ENCODE results near the gene GOT1.

Gene GOT1

GRCh38 chr10:99432881-99433280 is 2.5 kb upstream of the GOT1 start:
- DNase-seq = no peak

DNA sequence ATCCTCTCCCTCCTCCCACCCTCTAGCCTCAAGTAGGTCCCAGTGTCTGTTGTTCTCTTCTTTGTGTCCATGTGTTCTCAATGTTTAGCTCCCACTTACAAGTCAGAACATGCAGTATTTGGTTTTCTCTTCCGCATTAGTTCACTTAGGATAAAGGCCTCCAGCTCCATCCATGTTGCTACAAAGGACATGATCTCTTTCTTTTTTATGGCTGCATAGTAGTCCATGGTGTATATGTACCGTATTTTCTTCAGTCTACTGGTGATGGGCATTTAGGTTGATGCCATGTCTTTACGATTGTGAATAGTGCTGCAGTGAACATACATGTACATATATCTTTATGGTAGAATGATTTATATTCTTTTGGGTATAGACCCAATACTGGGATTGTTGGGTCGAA is 1.6 kb upstream of the GOT1 start:
- DNase-seq = no peak

DNA sequence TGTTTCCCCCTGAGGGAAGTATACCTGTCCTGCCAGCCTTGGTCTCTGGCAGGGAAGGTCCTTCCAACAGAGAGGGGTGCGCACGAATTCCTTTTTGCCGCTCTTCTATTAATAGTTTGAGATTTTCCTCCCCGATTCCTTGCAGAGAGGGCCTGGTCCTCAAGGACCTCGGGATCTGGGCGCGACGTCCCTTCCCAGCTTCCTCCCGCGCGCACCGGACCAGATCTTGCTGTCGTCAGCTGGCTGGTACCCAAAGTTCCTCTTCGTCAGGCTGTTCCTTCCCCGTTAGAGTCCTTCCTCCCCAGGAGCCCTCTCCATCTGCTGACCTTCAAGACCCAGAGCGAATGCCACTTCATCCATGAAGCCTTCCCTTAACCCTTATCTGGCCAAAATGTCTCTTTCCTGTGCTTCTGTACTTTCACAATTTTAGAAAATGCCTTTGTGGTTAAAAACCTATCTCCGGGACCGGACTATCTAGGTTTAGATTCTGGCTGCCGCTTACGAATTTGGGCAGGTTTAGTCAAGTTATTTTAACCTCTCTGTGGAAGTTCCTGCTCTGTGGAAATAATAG is 851 bp upstream of the GOT1 start:
- DNase-seq = peak; percentile 47

GRCh38 chr10:99430116-99430450 is 341 bp downstream of the GOT1 start:
- no peak for DNase-seq

GRCh38 chr10:99429517-99430095 is 818 bp downstream of the GOT1 start:
- DNase-seq = no peak

DNA sequence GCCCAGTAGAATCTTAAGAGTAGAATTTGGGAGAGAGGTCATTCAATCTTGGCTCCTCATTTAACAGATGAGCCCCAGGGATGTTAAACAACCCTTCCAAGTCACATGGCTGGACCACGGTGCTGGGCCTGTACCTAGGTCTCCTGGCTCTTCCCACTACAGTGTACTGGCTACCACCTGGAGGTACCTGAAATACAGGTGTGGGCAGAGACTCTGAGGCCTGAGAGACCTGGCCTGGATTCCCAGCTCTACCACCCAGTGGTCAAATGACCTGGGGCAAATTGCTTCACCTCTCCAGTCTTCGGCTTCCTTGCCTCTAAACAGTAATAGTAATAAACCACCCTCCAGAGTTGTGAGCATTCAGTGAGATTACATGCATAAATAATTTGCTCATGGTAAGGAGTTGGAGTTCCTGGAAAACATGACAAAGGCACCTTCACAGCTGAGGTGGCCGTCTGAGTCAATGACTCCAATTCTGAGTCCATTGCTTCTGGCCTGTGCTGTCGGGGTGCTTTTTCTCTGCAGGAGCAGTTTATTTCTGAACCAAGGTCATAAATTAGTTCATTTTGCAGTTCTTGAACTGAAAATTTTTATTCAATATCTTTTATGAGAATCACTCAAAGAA is 2.7 kb downstream of the GOT1 start:
- no peak for DNase-seq

GRCh38 chr10:99426689-99427088 is 3.7 kb downstream of the GOT1 start:
- DNase-seq = no peak

DNA sequence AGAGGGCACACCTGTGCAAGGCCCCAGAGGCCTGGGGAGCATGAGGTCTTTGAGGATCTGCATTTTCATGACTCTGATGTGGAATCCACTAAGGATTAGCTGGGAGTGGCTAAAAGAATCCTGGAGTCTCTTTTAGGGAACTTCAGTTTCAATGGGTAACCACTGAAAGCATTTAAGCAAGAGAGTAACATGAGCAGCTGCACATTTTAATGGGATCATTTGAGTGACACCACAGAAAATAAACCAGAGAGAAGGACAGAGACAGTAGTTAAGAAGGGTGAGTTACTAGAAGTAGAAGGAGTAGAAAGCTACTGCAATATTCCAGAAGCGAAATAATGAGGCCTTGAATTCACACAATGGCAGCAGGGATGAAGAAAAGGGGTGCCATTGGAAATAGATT is 5.2 kb downstream of the GOT1 start:
- DNase-seq = no peak

- no peak for DNase-seq
Measured at GRCh38 chr10:99424656-99425055, 5.8 kb downstream of the GOT1 start.

- no peak for DNase-seq
Measured at GRCh38 chr10:99422529-99423096, 7.8 kb downstream of the GOT1 start.

GRCh38 chr10:99421233-99421739 is 9.1 kb downstream of the GOT1 start:
- DNase-seq = no peak

GRCh38 chr10:99419688-99420087 is 10.7 kb downstream of the GOT1 start:
- no peak for DNase-seq

GRCh38 chr10:99418910-99419624 is 11.4 kb downstream of the GOT1 start:
- DNase-seq = no peak

DNA sequence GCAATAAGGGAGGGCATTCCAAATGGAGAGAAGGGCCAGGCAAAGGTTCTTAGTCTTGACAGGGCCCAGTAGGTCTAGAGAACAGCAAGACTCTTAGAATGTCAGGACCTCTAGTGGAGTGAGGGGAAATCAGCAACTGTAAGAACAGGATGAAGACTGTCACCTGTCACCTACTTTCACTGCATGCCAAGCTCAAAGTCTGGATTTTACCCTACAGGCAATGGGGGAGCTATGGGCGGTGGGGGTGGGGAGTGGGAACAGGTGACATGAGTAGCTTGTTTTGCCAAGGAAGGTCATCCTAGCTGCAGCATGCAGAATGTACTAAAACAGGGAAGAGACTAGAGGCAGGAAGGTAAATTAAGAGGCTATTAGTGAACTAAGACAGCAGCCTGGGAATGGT is 18.3 kb downstream of the GOT1 start:
- no peak for DNase-seq

GRCh38 chr10:99411546-99411945 is 18.9 kb downstream of the GOT1 start:
- no peak for DNase-seq

DNA sequence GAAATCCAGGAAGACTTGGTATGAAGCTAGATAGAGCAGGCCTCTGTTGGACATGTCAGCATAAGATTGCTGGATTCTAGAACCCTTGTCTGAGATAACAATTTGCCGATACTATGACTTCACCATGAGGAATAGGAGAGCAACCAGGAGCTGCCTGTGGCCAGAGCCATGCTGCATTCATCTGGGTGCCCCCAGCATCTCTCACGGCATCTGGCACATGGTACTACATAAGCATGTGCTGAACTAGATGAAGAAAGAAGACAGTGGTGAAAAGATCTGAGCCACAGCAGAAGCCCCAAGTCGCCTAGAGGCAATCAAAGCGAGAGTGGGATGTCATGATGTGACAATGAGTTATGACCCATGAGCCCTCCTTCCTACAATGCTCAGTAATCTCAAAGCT is 19.5 kb downstream of the GOT1 start:
- DNase-seq = no peak

- no peak for DNase-seq
Measured at GRCh38 chr10:99410146-99410545, 20.3 kb downstream of the GOT1 start.

DNA sequence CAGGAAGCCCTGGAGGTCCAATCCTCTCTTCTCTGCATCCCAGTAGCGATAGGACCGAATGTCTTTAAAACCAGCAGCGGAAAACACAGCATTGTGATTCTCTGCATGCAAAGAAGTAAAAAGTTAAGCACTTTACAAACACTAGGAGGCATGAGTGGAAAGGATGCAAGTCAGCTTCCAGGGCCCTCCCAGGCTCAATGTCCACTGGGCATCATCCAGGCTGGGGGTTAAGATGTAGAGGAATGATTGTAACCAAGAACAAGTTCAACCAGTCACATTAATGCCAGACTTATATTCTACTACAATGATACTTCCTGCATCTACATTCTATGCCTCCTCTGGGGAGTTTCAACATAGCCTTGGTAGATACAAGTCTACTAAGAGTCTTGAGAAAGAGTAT is 24.3 kb downstream of the GOT1 start:
- DNase-seq = no peak

- peak; percentile 41 for DNase-seq
Measured at GRCh38 chr10:99403674-99404073, 26.8 kb downstream of the GOT1 start.

DNA sequence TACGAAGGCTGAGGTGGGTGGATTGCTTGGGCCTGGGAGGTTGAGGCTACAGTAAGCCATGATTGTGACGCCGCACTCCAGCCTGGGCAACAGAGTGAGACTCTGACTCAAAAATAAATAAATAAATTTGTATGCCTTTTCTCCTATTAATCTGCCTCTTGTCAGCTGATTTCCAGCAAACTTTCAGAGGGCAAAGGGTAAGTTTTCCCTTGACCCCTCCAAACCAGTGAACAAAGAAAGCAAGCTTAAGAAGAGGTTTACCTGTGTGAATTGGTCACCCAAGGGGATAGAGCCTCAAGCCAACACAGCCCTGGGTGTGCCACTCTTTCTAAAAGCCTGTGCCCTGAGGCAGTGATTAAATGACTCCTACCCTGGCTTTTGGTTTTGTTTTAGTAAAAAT is 30.8 kb downstream of the GOT1 start:
- no peak for DNase-seq

DNA sequence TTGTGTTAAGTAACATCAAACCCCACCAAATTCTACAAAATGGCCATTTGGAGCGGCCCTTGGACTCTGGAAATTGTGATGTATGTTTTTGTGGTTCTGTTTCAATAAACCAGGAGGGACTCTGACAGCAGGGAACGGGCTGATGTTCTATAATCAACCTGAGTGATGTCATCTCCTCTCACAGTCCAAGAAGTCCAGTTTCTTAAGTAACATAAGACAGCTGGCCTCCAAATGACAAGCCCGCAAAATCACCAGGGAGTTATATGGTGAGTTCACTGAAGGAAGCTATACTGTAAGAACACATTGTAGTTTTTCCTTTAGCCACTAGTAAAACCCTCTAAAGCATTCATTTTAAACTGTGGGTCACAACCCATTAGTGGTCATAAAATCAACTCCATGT is 34.0 kb downstream of the GOT1 start:
- peak; percentile 21 for DNase-seq

- peak; percentile 98 for DNase-seq
Measured at GRCh38 chr10:99395750-99396445, 34.5 kb downstream of the GOT1 start.

- peak; percentile 7 for DNase-seq
Measured at GRCh38 chr10:99394761-99395386, 35.5 kb downstream of the GOT1 start.

Measured in NCI-H226 (cell line).